GM18526 (cell line): Measurements from ENCODE around the gene AMBP.

Experiments
- POLR2A ChIP-seq: IDR thresholded peaks from 3 replicates; pipeline ENCODE4 v1.6.1; 2011; ENCODE audit not compliant: insufficient read length; ENCODE audit errors: extremely low read depth

Gene AMBP

GRCh38 chr9:114025760-114026159, 52.3 kb downstream of the AMBP start:
- no peak for TF ChIP-seq POLR2A

GRCh38 chr9:114025196-114025753, 52.8 kb downstream of the AMBP start:
- no peak for TF ChIP-seq POLR2A

GRCh38 chr9:114023961-114024360, 54.1 kb downstream of the AMBP start:
- no peak for TF ChIP-seq POLR2A

- no peak for TF ChIP-seq POLR2A
Measured at GRCh38 chr9:114021578-114021977, 56.5 kb downstream of the AMBP start.

GRCh38 chr9:114017741-114018715, 60.1 kb downstream of the AMBP start:
- TF ChIP-seq POLR2A, result no peak

GRCh38 chr9:114016629-114017423, 61.3 kb downstream of the AMBP start:
- no peak for TF ChIP-seq POLR2A

- TF ChIP-seq POLR2A, result no peak
Measured at GRCh38 chr9:114016101-114016500, 62.0 kb downstream of the AMBP start.

- TF ChIP-seq POLR2A, result no peak
Measured at GRCh38 chr9:114015607-114016006, 62.5 kb downstream of the AMBP start.

GRCh38 chr9:114014044-114014443, 64.1 kb downstream of the AMBP start:
- TF ChIP-seq POLR2A, result no peak

- TF ChIP-seq POLR2A, result no peak
Measured at GRCh38 chr9:114012126-114012525, 66.0 kb downstream of the AMBP start.

GRCh38 chr9:114011313-114011712, 66.8 kb downstream of the AMBP start:
- no peak for TF ChIP-seq POLR2A
